Stimulated activated CD8-positive, alpha-beta memory T cell treated with anti-CD3 and anti-CD28 coated beads, Interleukin-2, amount 100 ng/mL, for 48 hours (primary cell): ENCODE data around the gene NSD1.

Source experiments
- DNase-seq, 2 donors: peaks; one replicate each; pipeline ENCODE4 v3.0.0-alpha.2; 2020; ENCODE audit warnings: low read depth in 2 of 2

Gene NSD1

DNA sequence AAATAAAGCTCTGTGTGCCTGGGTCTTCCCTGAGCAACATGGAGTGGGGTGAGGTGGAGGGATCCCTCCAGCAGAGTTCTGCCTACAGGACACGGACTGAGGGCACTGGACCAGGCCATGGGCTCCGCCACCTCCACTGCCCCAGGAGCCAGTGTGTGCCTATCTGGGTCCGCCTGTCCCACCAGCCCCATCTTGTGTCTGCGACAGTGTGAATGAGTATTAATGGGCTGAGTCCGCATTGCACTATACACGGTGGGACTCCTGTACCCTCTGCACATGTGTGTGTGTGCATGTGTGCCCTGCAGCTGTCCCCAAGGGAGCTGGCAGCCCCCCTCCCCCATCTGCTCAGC, 35.5 kb upstream of the NSD1 start:
- no peak for DNase-seq

DNA sequence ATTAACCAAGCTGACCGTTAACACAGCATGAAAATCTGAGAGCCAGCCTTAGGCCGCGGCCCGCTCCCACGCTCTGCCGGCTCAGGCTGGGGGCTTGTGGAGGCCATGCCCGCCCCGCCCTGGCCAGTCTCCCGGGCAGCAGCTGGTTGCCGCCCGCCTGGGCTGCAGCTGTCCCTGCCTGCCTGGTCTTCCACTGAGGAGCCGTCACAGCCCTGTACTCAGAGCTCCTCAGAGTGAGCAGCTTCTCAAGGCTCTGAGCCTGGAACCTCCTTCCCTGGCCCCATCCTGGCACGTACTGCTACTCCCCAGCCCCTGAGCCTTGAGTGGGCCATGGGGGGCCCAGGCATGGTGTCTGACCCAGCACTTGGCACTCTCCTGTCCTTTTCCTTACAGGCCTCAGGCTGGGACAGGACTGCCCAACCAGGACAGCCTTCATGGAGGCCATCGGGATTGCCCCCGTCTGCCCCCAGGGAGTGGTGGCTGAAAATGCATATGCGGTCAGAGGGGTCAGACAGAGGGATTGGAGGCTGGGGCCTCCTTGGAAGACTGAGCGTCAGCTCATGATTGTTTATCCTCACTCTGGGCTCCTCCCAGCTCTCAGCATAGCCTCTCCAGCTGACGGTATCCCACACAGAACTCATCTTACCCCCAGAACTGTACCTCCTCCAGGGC, 35.0 kb upstream of the NSD1 start:
- no peak for DNase-seq

DNA sequence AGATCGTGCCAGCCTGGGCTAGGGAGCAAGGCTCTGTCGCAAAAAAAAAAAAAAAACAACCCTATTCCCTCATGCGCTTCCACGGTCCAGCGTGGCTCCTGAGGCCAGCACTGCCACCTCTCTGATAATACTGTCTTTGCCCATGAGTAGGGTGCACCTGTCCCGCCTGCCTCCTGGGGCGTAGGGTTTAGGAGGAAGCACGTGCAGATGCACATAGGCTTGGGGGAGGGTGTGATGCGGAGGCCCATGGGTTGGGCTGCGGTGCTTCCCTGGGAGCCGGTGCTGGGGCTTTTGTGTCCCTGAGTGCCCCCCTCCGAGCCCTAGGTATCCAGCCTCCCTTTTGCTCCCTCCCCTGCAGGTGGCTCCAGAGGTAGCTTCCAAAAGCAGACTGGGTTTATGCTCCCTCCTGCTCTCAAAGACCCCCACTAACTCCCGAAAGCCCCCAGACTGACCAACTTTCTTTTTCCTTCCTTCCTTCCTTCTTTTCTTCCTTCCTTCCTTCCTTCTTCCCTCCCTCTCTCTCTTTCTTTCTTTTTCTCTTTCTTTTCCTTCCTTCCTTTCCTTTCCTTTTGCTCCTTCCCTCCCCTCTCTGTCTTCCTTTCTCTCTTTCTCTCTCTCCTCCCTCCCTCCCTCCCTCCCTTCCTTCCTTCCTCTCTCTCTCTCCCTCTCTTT, 34.0 kb upstream of the NSD1 start:
- no peak for DNase-seq

DNA sequence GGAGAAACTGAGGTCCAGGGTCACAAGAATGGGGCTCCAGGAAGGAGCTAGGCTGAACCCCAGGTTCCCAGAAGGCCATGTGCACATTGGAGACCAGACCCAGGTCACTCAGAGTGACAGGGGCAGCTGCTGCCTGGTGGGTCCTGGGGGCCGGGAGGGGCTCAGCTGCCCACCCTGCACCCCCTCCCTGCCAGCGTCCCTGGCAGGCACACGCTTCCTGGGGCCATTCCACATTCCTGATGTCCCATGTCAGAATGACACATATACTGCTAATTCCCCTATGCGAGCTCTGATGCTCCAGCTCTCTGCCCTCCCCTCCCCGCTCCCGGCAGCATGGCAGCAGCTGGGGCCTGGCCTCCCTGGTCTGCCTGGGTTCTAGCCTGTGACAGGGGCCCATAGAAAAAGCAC, 32.9 kb upstream of the NSD1 start:
- DNase-seq = no peak

GRCh38 chr5:177103523-177104253, 29.9 kb upstream of the NSD1 start:
- DNase-seq = no peak

DNA sequence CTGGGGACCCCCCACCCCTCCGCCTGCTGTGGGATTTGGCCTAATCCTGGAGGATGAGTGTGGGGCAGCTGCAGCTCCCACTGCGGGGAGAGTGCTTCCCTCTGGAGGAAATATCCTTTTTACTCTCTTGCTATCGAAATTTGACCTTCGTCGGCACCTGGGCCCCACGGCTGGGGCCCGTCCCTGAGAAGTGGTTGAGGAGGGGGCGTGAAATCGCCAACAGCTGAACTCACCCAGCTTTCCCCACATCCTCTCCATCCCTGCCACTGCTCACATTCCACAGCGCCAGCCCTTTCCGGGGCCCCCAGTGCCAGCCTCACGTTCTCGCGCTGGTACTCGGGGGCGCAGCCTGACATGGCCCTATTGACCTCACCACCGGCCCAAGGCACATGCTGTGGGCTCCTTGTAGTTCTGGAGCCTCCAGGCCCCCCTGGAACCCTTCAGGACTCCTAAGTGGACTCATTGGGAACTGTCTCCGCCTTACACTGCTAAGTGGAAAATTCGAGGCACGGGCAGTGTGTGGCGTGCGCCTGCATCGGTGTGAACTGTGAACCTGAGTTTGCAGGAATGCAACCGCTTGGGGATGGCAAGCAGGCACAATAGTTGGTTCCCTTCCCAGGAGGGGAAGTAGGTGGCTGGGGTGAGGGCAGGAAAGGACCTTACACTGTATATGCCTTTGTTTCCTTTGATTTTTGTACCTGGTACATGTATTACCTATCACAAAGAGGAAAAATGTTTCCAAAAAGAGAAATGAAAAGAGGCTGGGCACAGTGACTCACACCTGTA, 27.7 kb upstream of the NSD1 start:
- no peak for DNase-seq

DNA sequence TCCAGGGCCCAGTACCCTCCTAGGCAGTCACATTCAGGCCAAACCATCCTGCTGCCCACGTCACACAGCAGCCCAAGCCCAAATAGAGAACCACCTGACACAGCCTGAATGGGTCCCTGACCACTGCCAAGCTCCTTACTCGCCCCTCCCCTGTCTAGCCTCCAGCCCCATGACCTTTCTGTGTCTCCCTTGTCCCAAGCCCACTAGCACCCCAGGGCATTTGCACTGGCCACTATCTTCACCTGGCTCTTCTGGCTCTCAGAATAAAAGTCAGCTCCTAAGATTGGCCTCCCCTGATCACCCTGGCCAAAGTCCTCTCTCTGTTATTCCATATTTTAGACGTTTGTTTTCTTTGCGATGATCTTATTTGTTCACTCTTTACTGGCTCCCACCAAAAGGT, 26.4 kb upstream of the NSD1 start:
- no peak for DNase-seq

- DNase-seq = no peak
Measured at GRCh38 chr5:177109810-177110209, 23.8 kb upstream of the NSD1 start.

DNA sequence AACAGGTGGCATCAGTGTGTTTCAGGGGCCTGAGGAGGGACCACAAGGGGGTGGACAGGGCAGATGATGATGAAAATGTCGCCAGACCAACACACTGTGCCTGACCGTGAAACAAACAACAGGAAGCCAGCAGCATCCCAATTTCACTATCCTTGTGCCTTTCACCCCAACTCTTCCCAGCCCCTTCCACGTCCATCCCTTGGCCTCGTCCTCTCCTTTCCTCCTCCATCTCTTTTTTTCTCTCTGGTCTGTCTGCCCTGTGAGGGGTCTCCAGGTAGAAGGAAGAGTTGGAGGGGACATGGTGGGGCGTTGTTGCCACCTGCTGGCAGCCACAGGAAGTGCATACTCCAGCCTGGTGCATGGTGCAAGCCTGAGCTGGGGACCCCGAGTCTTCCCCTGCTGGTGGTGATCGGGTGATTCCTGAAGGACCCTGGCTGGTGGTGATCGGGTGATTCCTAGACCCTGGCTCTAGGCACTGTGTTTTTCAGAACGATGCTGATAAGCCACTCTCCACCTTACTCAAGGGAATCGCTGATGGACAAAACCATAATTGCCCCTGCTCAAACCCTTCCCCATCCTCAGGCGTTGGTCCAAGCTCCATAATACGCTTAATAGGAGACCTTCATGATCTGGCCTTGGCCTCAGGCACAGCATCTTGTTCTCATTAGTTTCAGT, 21.7 kb upstream of the NSD1 start:
- peak; percentile 42 to 56 for DNase-seq

GRCh38 chr5:177112589-177113220, 20.9 kb upstream of the NSD1 start:
- no peak for DNase-seq

DNA sequence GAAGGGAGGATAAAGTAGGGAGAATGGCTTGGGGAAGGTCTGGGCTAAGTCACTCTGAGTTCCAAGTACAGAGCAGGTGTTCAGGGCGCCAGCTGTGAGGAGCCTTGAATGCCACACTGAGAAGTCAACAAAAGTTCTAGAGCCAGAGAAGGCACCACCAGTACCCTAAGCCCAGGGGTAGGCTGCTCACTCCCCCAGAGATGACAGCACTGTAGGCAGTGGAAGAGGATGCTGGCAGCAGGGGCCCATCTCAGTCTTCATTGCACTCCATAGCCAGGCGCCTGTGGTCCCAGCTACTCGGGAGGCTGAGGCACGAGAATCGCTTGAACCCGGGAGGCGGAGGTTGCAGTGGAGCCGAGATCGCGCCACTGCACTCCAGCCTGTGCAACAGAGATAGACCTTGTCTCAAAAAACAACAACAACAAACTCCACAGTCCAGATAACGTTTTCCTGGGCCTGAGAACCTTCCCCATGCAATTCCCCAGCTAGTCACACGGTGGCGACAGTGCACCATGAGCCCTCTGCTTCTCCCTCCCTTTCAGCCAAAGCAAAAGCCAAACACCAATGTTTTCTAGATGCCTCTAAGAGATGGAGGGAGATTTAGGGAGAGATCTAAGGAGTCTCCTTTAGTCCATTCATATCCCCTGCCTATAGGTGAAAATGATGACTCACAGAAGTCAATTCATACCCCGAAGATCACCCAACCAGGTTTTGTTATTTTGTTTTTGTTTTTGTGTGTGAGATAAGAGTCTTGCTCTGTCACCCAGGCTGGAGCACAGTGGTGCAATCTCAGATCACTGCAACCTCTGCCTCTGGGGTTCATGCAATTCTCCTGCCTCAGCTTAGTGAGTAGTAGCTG, 19.8 kb upstream of the NSD1 start:
- DNase-seq = peak; percentile 67 to 73

- peak; percentile 75 to 81 for DNase-seq
Measured at GRCh38 chr5:177116631-177117373, 16.8 kb upstream of the NSD1 start.

GRCh38 chr5:177117441-177118045, 16.0 kb upstream of the NSD1 start:
- no peak for DNase-seq

DNA sequence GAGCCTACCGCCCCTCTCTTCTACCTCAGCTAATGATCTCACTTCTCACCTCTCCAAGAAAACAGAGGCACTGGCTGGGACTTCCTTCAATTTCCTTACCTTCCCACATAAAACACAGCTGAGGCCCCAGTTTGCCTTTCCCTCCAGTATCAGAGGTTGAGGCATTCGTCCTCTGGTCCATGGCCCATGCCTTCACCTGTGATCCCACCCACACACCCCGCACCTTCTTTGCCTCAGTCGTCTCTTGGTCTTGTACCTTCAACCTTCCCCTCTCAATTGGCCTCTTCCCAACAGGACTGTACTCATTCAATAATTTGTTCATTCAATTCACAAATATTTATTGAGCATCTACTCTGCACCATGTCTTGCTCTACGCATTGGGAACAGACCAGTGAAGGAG, 11.0 kb upstream of the NSD1 start:
- DNase-seq = no peak

GRCh38 chr5:177123789-177124485, 9.6 kb upstream of the NSD1 start:
- DNase-seq = no peak

DNA sequence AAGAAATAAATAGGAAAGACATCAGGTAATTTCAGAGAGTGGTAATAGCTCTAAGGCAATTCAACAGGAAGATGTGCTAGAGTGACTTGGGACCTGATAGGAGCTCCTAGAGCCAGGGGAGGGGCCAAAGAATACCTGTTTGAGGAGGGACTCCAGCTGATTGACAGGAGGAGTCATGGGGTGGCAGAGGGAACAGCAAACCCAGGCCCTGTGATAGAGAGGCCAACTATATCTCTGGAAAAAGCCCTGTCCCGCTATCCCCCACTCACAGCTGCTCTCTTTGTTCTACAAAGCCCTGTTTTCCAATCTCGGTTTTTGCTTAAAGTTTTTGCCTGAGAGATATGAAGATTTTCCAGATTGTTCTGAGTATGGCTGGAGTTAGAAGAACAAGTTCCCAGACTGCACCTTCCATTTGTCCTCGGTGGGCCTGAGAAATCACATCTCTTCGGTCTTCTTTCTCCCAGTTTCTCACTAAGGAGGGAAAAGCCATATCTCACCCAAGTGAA, 9.0 kb upstream of the NSD1 start:
- DNase-seq = no peak

- no peak for DNase-seq
Measured at GRCh38 chr5:177126771-177127170, 6.8 kb upstream of the NSD1 start.

DNA sequence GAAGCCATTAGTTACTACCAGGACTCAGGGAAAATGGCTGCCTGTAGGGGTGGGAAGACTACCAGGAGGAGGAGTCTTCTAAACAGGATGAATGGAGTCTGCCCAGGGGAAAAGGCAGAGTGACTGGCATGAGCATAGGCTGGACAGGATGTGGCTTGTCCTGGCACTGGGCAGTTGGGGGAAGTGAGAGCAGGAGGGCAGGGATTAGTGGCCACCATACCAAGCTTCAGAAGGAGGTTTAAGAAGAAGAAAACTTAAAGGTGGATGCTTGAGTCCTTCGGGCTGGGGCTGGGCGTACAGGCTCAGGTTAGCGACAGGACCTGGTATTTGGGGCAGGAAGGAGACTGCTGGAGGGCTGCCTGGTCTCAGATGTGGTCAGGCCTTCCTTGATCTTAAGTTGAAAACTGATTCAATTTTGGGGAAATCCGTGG, 5.0 kb upstream of the NSD1 start:
- no peak for DNase-seq
